ENCODE data around the gene ACVR1B. TPM values are rescaled to one million over a fixed set of nuclear protein-coding genes. Genes with fewer than 3 reads are reported as not detected.

Gene ACVR1B
- total and polyA plus RNA-seq, 2 of the 8 experiments (the other 6 are each of a cell fraction or from before 2014, with no cell fraction given): 16.0 to 19.2 TPM

DNA sequence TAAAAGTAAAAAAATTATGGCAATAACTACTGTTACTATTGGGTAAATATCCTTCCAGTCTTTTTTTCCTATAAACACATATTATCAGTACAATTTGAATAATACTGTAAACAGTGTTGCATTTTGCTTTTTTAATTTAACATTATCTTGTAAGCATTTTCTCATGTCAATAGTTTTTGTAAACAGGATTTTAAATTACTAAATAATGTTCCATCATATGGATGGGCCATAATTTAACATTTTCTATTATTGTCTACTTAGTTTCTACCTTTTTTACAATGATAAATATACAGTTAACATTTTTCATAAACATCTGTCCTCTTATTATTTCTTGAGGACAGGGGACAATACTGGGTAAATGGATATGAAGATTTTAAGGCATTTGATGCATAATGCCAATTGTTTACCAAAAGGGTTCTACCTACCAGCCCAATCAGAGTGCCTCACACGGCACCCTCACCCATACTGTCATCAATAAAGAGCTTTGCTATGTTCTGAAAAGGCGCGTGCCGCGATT lies 759 bp upstream of the ACVR1B start:
- Histone ChIP-seq H2AFZ (ENCODE audit: low read length) (0 out of 2 replicates have a peak overlapping the region, but pooled peaks have one; percentile 90), H2BK20ac (ENCODE audit: low read length) (no peak overlapping the region), H2AK5ac (ENCODE audit: low read depth, low read length) (no peak overlapping the region), H3K4me1 (replicated peaks in 1 of 4; ENCODE audit: control insufficient read depth in 3 of 4, insufficient read depth in 4 of 4, low read length in 3 of 4) (peaks cover 0 to 3% (median 2%) of the 10 kb centered on the region in 4 experiments; a peak in 6 of 7 replicates), H3K9me3 (ENCODE audit: insufficient read depth in 2 of 2, low read depth in 1 of 2, low read length in 1 of 2) (no peaks in the 10 kb centered on the region), H2BK12ac (ENCODE audit: low read depth, low read length) (no peak overlapping the region), H2BK5ac (ENCODE audit: low read depth, low read length) (no peak overlapping the region), H3K4me2 (ENCODE audit: insufficient read depth in 1 of 2, low read depth in 2 of 2, low read length in 2 of 2) (peak overlapping the region; percentile 96 to 99), H3K4ac (replicated peaks; ENCODE audit: insufficient read length, low read depth, low read length) (no peak overlapping the region), H3K9ac (replicated peaks in 1 of 4; ENCODE audit: extremely low read depth in 1 of 4, low read depth in 3 of 4, low read length in 3 of 4) (no peak overlapping the region; a peak in 2 of 7 replicates), H3K79me1 (ENCODE audit: low read depth, low read length) (no peaks in the 10 kb centered on the region; the same call in 1 of the 2 replicates), H4K20me1 (replicated peaks in 1 of 2; ENCODE audit: control insufficient read depth in 1 of 2, insufficient read depth in 2 of 2, low read length in 2 of 2) (peaks cover 5 to 8% of the 10 kb centered on the region in 2 experiments), H3K23me2 (ENCODE audit: low read depth, low read length) (peaks cover 7% of the 10 kb centered on the region; the same call in 1 of the 2 replicates), H3K36me3 (ENCODE audit: control insufficient read depth in 2 of 4, insufficient read depth in 4 of 4, low read length in 3 of 4) (no peaks in the 10 kb centered on the region), H3K4me3 (ENCODE audit: extremely low read depth in 1 of 4, insufficient read depth in 2 of 4, low read depth in 3 of 4, low read length in 4 of 4) (peak overlapping the region; percentile 67 to 95 (median 69)), H3K14ac (ENCODE audit: insufficient read length) (no peak overlapping the region), H3K79me2 (ENCODE audit: control insufficient read depth in 1 of 2, insufficient read depth in 2 of 2, low read length in 2 of 2) (peaks cover 0 to 29% of the 10 kb centered on the region in 2 experiments; a peak in 2 of 4 replicates), H3K18ac (ENCODE audit: extremely low read depth, low read length) (no peak overlapping the region), H2BK120ac (replicated peaks; ENCODE audit: low read depth, low read length) (no peak overlapping the region), H4K5ac (ENCODE audit: insufficient read length, low read depth, low read length) (no peak overlapping the region), H2BK15ac (ENCODE audit: low read length) (no peak overlapping the region), H3K56ac (replicated peaks; ENCODE audit: insufficient read length, low read depth, low read length) (no peak overlapping the region), H3K27me3 (replicated peaks in 1 of 4; ENCODE audit: control insufficient read depth in 3 of 4, extremely low read depth in 1 of 4, insufficient read depth in 3 of 4, low read length in 3 of 4) (peaks cover 7 to 47% (median 34%) of the 10 kb centered on the region in 4 experiments), H4K8ac (ENCODE audit: extremely low read depth, insufficient read depth, low read length) (no peak overlapping the region), H3K23ac (ENCODE audit: insufficient read length) (no peak overlapping the region), H3K27ac (ENCODE audit: low read depth, low read length) (no peak overlapping the region), H4K91ac (replicated peaks; ENCODE audit: insufficient read length, low read length) (no peak overlapping the region)
- ChIA-PET POLR2A (ENCODE audit: partially characterized antibody) (interaction anchor here (1.2 to 1.5 kb wide), 4 partner anchors 13 to 86 kb away, joined by 3 read pairs; no protein-coding TSS in a partner anchor), CTCF (ENCODE audit: partially characterized antibody) (interaction anchor here (0.7 to 2.9 kb wide), 10 partner anchors 12 to 42 kb away, joined by 3 to 15 read pairs (median 5); no protein-coding TSS in a partner anchor)
- no peak for DNase-seq (ENCODE audit: low read depth in 1 of 2, low spot score in 2 of 2)
- 10% methylated on average over 5 of the region's 5 CpGs; no CpG with 5 or more reads in 1 of the 2 experiments for WGBS, 2 experiments (ENCODE audit: extremely low coverage in 1 of 2, insufficient coverage in 1 of 2, insufficient read length in 1 of 2, insufficient replicate concordance in 2 of 2, low coverage in 1 of 2, low lambda C conversion rate in 2 of 2, missing lambda C conversion rate in 1 of 2)
- no peak for FAIRE-seq
- TF ChIP-seq YY1 (IDR thresholded peaks at IDR 0.05; ENCODE audit: low read depth, low read length) (no peak), CBX5 (IDR thresholded peaks at IDR 0.05; ENCODE audit: low read depth, low read length) (no peak), RAD21 (IDR thresholded peaks at IDR 0.05 in 1 of 2, conservative IDR thresholded peaks at IDR 0.05 in 1 of 2; ENCODE audit: low read depth in 2 of 2, low read length in 2 of 2) (no peak), TBP (IDR thresholded peaks at IDR 0.05; ENCODE audit: low read depth, low read length) (no peak), BACH1 (IDR thresholded peaks at IDR 0.05; ENCODE audit: low read length) (no peak), RBBP5 (IDR thresholded peaks at IDR 0.05; ENCODE audit: borderline replicate concordance, low read depth, low read length) (no peak), CHD2 (IDR thresholded peaks at IDR 0.05; ENCODE audit: low read length) (no peak), SIRT6 (IDR thresholded peaks at IDR 0.05; ENCODE audit: low read length) (no peak), FOSL1 (IDR thresholded peaks at IDR 0.05; ENCODE audit: insufficient read depth, low read depth, low read length) (no peak), ZNF274 (IDR thresholded peaks at IDR 0.05; ENCODE audit: borderline replicate concordance, extremely low read depth, low read length) (no peak), SUZ12 (IDR thresholded peaks at IDR 0.05; ENCODE audit: low read length) (no peak)
- TF ChIP-seq, protein P1, sequence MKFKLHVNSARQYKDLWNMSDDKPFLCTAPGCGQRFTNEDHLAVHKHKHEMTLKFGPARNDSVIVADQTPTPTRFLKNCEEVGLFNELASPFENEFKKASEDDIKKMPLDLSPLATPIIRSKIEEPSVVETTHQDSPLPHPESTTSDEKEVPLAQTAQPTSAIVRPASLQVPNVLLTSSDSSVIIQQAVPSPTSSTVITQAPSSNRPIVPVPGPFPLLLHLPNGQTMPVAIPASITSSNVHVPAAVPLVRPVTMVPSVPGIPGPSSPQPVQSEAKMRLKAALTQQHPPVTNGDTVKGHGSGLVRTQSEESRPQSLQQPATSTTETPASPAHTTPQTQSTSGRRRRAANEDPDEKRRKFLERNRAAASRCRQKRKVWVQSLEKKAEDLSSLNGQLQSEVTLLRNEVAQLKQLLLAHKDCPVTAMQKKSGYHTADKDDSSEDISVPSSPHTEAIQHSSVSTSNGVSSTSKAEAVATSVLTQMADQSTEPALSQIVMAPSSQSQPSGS (IDR thresholded peaks at IDR 0.05; ENCODE audit: low read length): no peak
